ENCODE results near the gene CEL.
"Not testable (repeated sequence)": the region's sequence is repeated elsewhere in the genome, so short reads cannot be mapped to it uniquely, and the experiment has no call there.

The CEL gene

DNA sequence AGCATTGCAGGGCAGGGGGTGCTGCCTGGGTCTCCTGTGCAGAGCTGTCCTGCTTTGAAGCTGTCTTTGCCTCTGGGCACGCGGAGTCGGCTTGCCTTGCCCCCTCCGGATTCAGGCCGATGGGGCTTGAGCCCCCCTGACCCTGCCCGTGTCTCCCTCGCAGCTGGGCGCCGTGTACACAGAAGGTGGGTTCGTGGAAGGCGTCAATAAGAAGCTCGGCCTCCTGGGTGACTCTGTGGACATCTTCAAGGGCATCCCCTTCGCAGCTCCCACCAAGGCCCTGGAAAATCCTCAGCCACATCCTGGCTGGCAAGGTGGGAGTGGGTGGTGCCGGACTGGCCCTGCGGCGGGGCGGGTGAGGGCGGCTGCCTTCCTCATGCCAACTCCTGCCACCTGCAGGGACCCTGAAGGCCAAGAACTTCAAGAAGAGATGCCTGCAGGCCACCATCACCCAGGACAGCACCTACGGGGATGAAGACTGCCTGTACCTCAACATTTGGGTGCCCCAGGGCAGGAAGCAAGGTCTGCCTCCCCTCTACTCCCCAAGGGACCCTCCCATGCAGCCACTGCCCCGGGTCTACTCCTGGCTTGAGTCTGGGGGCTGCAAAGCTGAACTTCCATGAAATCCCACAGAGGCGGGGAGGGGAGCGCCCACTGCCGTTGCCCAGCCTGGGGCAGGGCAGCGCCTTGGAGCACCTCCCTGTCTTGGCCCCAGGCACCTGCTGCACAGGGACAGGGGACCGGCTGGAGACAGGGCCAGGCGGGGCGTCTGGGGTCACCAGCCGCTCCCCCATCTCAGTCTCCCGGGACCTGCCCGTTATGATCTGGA is 2.7 kb downstream of the CEL start:
- no peak for DNase-seq (ENCODE audit: low read depth)

DNA sequence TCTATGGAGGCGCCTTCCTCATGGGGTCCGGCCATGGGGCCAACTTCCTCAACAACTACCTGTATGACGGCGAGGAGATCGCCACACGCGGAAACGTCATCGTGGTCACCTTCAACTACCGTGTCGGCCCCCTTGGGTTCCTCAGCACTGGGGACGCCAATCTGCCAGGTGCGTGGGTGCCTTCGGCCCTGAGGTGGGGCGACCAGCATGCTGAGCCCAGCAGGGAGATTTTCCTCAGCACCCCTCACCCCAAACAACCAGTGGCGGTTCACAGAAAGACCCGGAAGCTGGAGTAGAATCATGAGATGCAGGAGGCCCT is 3.2 kb downstream of the CEL start:
- no peak for DNase-seq (ENCODE audit: low read depth)

DNA sequence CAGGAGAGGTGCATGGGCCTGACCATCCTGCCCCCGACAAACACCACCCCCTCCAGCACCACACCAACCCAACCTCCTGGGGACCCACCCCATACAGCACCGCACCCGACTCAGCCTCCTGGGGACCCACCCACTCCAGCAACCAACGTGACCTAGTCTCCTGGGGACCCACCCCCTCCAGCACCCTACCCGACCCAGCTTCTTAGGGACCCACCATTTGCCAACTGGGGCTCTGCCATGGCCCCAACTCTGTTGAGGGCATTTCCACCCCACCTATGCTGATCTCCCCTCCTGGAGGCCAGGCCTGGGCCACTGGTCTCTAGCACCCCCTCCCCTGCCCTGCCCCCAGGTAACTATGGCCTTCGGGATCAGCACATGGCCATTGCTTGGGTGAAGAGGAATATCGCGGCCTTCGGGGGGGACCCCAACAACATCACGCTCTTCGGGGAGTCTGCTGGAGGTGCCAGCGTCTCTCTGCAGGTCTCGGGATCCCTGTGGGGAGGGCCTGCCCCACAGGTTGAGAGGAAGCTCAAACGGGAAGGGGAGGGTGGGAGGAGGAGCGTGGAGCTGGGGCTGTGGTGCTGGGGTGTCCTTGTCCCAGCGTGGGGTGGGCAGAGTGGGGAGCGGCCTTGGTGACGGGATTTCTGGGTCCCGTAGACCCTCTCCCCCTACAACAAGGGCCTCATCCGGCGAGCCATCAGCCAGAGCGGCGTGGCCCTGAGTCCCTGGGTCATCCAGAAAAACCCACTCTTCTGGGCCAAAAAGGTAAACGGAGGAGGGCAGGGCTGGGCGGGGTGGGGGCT is 4.6 kb downstream of the CEL start:
- DNase-seq (ENCODE audit: low read depth) = no peak

DNA sequence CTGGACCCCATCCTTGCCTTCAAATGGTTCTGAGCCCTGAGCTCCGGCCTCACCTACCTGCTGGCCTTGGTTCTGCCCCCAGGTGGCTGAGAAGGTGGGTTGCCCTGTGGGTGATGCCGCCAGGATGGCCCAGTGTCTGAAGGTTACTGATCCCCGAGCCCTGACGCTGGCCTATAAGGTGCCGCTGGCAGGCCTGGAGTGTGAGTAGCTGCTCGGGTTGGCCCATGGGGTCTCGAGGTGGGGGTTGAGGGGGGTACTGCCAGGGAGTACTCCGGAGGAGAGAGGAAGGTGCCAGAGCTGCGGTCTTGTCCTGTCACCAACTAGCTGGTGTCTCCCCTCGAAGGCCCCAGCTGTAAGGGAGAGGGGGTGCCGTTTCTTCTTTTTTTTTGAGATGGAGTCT is 5.2 kb downstream of the CEL start:
- DNase-seq (ENCODE audit: low read depth) = no peak

DNA sequence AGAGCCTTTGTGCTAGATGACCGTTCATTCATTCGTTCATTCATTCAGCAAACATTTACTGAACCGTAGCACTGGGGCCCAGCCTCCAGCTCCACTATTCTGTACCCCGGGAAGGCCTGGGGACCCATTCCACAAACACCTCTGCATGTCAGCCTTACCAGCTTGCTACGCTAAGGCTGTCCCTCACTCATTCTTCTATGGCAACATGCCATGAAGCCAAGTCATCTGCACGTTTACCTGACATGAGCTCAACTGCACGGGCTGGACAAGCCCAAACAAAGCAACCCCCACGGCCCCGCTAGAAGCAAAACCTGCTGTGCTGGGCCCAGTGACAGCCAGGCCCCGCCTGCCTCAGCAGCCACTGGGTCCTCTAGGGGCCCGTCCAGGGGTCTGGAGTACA is 6.0 kb downstream of the CEL start:
- no peak for DNase-seq (ENCODE audit: low read depth)

DNA sequence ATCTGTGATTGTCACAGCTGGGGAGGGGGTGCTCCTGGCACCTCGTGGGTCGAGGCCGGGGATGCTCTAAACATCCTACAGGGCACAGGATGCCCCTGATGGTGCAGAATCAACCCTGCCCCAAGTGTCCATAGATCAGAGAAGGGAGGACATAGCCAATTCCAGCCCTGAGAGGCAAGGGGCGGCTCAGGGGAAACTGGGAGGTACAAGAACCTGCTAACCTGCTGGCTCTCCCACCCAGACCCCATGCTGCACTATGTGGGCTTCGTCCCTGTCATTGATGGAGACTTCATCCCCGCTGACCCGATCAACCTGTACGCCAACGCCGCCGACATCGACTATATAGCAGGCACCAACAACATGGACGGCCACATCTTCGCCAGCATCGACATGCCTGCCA is 6.7 kb downstream of the CEL start:
- not testable (repeated sequence) for DNase-seq (ENCODE audit: low read depth)

DNA sequence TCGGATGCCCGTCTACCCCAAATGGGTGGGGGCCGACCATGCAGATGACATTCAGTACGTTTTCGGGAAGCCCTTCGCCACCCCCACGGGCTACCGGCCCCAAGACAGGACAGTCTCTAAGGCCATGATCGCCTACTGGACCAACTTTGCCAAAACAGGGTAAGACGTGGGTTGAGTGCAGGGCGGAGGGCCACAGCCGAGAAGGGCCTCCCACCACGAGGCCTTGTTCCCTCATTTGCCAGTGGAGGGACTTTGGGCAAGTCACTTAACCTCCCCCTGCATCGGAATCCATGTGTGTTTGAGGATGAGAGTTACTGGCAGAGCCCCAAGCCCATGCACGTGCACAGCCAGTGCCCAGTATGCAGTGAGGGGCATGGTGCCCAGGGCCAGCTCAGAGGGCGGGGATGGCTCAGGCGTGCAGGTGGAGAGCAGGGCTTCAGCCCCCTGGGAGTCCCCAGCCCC is 8.8 kb downstream of the CEL start:
- not testable (repeated sequence) for DNase-seq (ENCODE audit: low read depth)

DNA sequence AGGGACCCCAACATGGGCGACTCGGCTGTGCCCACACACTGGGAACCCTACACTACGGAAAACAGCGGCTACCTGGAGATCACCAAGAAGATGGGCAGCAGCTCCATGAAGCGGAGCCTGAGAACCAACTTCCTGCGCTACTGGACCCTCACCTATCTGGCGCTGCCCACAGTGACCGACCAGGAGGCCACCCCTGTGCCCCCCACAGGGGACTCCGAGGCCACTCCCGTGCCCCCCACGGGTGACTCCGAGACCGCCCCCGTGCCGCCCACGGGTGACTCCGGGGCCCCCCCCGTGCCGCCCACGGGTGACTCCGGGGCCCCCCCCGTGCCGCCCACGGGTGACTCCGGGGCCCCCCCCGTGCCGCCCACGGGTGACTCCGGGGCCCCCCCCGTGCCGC is 9.2 kb downstream of the CEL start:
- DNase-seq (ENCODE audit: low read depth) = not testable (repeated sequence)

DNA sequence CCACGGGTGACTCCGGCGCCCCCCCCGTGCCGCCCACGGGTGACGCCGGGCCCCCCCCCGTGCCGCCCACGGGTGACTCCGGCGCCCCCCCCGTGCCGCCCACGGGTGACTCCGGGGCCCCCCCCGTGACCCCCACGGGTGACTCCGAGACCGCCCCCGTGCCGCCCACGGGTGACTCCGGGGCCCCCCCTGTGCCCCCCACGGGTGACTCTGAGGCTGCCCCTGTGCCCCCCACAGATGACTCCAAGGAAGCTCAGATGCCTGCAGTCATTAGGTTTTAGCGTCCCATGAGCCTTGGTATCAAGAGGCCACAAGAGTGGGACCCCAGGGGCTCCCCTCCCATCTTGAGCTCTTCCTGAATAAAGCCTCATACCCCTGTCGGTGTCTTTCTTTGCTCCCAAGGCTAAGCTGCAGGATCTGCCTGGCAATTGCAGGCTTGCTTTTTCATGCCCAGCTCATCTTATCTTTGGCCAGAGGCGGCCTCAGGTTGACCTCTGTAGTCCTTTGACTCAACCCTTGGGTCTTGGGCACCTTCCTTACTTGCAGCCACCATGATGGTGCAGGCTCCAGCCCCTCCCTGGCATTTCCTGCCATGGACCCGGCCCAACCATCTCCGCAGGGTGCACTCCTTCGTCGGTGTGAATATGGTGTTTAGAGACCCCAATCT is 9.8 kb downstream of the CEL start:
- DNase-seq (ENCODE audit: low read depth) = no peak

DNA sequence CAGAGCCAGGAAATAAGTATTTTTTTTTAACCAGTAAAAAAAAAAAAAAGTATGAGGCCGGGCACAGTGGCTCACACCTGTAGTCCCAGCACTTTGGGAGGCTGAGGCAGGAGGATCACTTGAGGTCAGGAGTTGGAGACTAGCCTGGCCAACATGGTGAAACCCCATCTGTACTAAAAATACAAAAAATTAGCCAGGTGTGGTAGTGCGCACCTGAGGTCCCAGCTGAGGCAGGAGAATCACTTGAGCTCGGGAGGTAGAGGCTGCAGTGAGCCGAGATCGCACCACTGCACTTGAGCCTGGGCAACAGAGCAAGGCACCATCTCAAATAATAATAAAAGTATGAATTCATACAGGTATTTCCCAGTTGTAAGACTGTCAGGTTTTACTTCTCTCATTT is 10.4 kb downstream of the CEL start:
- DNase-seq (ENCODE audit: low read depth) = not testable (repeated sequence)

DNA sequence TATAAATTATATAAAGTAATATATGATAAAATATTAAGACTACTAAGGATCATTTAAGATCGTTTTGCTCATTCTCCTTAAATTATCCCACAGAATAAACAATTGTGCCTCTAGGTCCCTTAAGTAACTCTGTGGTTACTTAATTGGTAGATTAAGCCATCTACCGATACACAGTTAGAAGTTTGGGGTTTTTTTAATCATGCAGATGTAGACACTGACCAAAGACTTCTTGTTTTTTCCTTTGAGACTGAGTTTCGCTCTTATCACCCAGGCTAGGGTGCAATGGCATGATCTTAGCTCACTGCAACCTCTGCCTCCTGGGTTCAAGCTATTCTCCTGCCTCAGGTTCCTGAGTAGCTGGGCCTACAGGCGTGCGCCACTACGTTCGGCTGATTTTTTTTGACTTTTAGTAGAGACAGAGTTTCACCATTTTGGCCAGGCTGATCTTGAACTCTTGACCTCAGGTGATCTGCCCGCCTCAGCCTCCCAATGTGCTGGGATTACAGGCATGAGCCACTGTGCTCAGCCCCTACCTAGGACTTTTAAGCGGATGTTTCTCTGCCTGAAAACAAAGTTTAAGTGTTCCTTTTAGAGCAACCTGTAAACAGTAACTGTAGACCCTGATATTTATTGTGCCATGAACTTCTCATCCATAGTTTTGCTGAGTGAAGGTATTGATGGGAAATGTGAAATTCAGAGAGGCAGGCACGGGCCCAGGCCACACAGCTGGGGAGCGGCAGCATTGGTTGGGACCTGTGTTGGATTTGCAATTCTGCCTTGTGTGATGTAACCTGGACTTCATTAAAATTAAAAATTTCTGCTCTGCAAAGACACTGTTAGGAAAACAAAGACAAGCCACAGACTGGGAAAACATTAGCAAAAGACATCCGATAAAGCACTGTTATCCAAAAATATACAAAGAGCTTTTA is 11.6 kb downstream of the CEL start:
- no peak for DNase-seq (ENCODE audit: low read depth)

DNA sequence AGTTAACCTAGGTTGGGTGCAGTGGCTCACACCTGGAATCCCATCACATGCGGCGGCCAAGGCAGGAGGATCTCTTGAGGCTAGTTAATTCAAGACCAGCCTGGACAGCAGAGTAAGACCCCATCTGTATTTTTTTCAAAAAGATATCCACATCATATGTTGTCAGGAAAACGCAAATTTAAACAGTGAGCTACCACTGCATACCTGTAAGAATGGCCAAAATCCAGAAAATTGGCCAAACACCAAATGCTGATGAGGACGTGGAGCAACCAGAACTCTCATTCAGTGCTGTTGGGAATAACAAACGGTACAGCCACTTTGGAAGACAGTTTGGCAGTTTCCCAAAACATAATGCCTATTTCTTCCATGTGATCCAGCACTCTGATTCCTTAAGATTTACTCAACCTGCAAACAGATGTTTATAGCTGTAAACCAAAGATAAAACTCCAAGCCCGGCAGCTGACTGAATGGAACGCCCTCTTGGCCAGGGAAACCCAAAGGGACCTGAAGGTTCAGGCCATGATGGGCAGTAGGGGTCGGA is 12.4 kb downstream of the CEL start:
- no peak for DNase-seq (ENCODE audit: low read depth)

DNA sequence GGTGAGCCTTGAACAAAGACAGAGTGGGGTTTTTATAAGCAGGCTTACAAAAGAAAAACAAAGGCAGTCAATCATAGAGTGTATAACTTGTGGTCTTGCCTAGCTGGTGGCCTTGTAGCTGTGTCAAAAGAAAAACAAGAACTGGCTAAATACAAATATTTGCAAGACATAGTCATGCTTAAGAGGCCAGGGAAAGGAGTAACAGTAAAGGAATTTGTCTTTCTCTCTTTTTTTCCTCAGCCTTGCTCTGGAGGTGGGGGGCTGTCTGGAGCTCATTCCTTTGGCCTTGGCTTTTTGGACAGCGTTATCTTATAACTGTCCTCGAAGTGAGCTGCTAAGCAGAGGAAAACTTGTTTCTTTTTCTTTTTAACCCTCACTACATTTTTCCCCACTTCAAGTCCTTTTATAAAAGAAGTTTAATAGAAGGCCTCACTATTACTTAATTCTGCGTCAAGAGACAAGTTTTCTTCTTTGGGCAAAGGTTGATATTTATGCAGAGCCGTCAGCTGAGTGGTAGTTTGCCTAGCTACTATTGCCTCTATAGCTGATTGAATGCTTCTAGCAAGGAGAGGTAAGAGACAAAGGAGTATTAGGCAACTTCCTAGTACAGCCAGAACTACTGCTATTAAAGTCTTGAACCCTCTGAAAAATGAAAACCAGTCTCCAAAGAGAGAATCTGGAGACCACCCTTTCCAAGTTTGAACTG is 14.3 kb downstream of the CEL start:
- no peak for DNase-seq (ENCODE audit: low read depth)

DNA sequence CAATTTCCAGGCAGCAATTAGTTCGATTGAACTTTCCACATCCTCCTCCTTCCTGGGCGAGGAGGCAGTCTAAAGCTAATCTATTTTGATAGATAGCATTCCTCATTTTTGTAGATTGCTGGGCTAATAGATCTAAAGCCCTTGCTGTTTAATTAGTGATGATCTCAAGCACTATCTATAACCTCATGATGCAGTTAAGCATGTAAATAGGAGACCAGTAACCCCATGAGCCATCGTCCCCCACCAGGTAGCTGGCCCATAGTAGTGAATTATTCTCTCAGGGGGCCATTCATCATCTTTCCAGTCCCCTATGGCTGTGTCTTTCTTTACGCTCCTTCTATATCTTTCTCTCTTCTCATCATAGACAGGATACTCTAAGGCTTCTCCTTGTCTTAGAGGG is 14.9 kb downstream of the CEL start:
- DNase-seq (ENCODE audit: low read depth) = no peak

DNA sequence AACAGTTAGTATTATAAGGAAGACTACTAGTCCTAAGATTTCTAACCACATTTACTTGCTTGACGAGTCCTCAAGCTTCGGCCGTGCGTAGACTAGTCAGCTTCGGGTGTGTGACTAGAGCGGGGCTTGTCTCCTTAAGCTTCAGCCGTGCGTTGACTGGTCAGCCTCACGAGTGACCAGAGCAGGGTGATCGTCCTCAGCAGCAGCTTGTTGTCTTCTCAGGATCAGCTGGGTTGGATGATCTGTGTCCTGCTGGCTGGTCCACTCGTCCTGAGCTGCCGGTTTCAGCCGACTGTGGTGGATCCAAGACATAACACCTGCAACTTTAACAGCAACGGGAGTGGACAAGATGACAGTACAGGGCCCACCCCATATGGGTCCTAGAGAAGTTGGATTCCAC is 16.7 kb downstream of the CEL start:
- DNase-seq (ENCODE audit: low read depth) = no peak

DNA sequence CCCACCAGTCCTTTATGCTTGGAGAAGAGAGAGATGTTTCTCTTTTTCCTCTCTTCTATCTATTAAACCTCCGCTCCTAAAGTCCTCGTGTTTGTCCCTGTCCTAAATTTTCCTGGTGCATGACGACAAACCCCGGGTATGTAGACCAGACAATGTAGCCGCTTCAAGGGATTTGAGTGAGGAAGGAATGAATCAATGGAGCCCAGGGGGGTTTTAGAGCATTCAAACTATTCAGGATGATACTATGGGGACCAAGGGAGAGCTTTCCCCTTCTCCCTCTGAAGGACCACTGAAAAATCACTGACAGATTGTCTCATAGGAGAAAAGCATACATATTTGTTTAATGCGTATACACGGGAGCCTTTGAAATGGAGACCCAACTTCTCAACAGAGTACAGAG is 18.4 kb downstream of the CEL start:
- DNase-seq (ENCODE audit: low read depth) = no peak

DNA sequence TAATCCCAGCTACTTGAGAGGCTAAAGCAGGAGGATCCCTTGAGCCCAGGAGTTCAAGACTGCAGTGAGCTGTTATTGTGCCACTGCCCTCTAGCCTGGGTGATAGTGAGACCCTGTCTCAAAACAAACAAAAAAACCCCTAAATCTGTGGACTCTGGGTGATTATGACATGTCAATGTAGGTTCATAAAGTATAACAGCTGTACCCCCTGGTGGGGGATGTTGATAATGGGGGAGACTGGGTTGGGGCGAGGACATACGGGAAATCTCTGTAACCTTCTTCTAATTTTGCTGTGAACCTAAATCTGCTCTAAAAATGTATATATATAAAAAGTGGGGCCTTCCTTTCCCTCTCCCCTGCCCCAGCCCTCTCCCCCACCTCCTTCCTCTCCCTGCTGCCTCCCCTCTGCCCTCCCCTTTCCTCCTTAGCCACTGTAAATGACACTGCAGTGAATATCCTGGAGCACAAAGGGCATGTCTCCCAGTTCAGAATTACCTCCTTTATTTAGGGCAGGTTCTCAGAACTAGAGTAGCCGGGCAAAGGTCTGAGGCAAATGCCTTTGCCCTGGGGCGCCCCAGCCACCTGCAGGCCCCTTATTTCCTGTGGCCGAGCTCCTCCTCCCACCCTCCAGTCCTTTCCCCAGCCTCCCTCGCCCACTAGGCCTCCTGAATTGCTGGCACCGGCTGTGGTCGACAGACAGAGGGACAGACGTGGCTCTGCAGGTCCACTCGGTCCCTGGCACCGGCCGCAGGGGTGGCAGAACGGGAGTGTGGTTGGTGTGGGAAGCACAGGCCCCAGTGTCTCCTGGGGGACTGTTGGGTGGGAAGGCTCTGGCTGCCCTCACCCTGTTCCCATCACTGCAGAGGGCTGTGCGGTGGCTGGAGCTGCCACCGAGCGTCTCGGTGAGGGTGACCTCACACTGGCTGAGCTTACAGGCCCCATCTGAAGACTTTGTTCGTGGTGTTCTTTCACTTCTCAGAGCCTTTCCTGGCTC is 19.3 kb downstream of the CEL start:
- DNase-seq (ENCODE audit: low read depth) = not testable (repeated sequence)

DNA sequence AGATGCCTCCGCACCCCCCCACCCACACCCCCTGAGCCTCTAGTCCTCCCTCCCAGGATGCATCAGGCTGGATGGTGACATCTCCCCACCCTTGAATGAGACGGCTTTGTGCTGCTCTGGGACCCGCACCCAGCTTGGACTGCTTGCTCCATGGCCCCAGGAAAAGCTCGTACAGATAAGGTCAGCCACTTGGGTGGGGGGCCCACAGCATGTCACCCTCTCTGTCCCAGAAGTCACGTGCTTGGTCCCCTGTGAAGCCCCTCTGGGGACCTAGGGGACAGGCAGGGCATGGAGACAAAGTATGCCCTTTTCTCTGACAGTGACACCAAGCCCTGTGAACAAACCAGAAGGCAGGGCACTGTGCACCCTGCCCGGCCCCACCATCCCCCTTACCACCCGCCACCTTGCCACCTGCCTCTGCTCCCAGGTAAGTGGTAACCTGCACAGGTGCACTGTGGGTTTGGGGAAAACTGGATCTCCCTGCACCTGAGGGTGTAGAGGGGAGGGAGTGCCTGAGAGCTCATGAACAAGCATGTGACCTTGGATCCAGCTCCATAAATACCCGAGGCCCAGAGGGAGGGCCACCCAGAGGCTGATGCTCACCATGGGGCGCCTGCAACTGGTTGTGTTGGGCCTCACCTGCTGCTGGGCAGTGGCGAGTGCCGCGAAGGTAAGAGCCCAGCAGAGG is 20.3 kb downstream of the CEL start:
- DNase-seq (ENCODE audit: low read depth) = not testable (repeated sequence)

DNA sequence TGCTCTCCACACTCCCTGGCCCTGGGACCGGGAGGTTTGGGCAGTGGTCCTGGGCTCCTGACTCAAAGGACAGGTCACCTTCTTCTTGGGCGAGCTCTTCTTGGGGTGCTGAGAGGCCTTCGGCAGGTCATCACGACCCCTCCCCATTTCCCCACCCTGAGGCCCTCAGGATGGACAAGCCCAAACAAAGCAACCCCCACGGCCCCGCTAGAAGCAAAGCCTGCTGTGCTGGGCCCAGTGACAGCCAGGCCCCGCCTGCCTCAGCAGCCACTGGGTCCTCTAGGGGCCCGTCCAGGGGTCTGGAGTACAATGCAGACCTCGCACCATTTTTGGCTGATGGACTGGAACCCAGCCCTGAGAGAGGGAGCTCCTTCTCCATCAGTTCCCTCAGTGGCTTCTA is 21.9 kb downstream of the CEL start:
- not testable (repeated sequence) for DNase-seq (ENCODE audit: low read depth)
